ENCODE results near the gene MAPT.

The MAPT gene

DNA sequence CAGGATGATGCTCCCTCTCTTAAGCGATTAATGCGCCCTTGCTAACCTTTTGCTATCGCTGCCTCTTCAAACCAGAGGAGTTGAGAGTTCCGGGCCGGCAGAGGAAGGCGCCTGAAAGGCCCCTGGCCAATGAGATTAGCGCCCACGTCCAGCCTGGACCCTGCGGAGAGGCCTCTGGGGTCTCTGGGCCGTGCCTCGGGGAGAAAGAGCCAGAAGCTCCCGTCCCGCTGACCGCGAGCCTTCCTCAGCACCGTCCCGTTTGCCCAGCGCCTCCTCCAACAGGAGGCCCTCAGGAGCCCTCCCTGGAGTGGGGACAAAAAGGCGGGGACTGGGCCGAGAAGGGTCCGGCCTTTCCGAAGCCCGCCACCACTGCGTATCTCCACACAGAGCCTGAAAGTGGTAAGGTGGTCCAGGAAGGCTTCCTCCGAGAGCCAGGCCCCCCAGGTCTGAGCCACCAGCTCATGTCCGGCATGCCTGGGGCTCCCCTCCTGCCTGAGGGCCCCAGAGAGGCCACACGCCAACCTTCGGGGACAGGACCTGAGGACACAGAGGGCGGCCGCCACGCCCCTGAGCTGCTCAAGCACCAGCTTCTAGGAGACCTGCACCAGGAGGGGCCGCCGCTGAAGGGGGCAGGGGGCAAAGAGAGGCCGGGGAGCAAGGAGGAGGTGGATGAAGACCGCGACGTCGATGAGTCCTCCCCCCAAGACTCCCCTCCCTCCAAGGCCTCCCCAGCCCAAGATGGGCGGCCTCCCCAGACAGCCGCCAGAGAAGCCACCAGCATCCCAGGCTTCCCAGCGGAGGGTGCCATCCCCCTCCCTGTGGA, 88.6 kb downstream of the MAPT start:
- Histone ChIP-seq H3K4me1 (ENCODE audit: low read length) (no peaks in the 10 kb centered on the region), H3K27ac (ENCODE audit: low read length) (no peak overlapping the region), H3K9me3 (replicated peaks; ENCODE audit: insufficient read depth, low read length) (no peaks in the 10 kb centered on the region), H2AFZ (ENCODE audit: low read length) (no peak overlapping the region), H3K9me2 (replicated peaks; ENCODE audit: insufficient read depth, low read length) (no peaks in the 10 kb centered on the region), H3K4me2 (ENCODE audit: low read depth, low read length) (no peak overlapping the region), H3K9ac (ENCODE audit: low read length) (no peak overlapping the region), H3F3A (ENCODE audit: insufficient read depth, low read length) (no peaks in the 10 kb centered on the region), H3K4me3 (ENCODE audit: low read length) (no peak overlapping the region), H3K36me3 (replicated peaks; ENCODE audit: insufficient read depth, low read length) (no peaks in the 10 kb centered on the region), H3K79me2 (ENCODE audit: low read length) (no peaks in the 10 kb centered on the region), H3K27me3 (replicated peaks; ENCODE audit: insufficient read depth, low read length) (no peaks in the 10 kb centered on the region), H4K20me1 (ENCODE audit: insufficient read depth, low read length) (no peaks in the 10 kb centered on the region)
- no peak for TF ChIP-seq EZH2 (optimal IDR thresholded peaks at IDR 0.05; ENCODE audit: low read depth, low read length)
- TF ChIP-seq CTCF (IDR thresholded peaks at IDR 0.05; ENCODE audit: low read length) = no peak
- DNase-seq = no peak

DNA sequence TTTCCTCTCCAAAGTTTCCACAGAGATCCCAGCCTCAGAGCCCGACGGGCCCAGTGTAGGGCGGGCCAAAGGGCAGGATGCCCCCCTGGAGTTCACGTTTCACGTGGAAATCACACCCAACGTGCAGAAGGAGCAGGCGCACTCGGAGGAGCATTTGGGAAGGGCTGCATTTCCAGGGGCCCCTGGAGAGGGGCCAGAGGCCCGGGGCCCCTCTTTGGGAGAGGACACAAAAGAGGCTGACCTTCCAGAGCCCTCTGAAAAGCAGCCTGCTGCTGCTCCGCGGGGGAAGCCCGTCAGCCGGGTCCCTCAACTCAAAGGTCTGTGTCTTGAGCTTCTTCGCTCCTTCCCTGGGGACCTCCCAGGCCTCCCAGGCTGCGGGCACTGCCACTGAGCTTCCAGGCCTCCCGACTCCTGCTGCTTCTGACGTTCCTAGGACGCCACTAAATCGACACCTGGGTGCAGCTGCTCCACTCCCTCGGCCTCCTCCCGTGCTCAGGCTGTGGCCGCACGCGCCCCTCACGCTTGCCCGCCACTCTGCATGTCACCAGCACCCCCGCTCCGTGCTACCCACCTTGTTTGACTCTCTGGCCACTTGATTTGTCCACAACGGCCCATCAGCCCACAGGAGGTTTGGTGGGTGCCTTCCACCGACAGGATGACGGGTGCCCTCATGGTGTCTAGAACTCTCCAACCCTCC, 89.4 kb downstream of the MAPT start:
- no peak for TF ChIP-seq EZH2phosphoT487 (IDR thresholded peaks at IDR 0.05; ENCODE audit: low read length)
- TF ChIP-seq EZH2 (optimal IDR thresholded peaks at IDR 0.05; ENCODE audit: low read depth, low read length) = no peak
- no peak for TF ChIP-seq CTCF (IDR thresholded peaks at IDR 0.05; ENCODE audit: low read length)
- Histone ChIP-seq H3K4me2 (ENCODE audit: low read depth, low read length) (no peak overlapping the region), H3K9me2 (replicated peaks; ENCODE audit: insufficient read depth, low read length) (no peaks in the 10 kb centered on the region), H4K20me1 (ENCODE audit: insufficient read depth, low read length) (no peaks in the 10 kb centered on the region), H3K27ac (ENCODE audit: low read length) (no peak overlapping the region), H3F3A (ENCODE audit: insufficient read depth, low read length) (no peaks in the 10 kb centered on the region), H3K4me3 (ENCODE audit: low read length) (no peak overlapping the region), H3K9me3 (replicated peaks; ENCODE audit: insufficient read depth, low read length) (no peaks in the 10 kb centered on the region), H3K36me3 (replicated peaks; ENCODE audit: insufficient read depth, low read length) (no peaks in the 10 kb centered on the region), H2AFZ (ENCODE audit: low read length) (no peak overlapping the region), H3K4me1 (ENCODE audit: low read length) (no peaks in the 10 kb centered on the region), H3K9ac (ENCODE audit: low read length) (no peak overlapping the region), H3K27me3 (replicated peaks; ENCODE audit: insufficient read depth, low read length) (no peaks in the 10 kb centered on the region), H3K79me2 (ENCODE audit: low read length) (no peaks in the 10 kb centered on the region)
- no peak for DNase-seq

DNA sequence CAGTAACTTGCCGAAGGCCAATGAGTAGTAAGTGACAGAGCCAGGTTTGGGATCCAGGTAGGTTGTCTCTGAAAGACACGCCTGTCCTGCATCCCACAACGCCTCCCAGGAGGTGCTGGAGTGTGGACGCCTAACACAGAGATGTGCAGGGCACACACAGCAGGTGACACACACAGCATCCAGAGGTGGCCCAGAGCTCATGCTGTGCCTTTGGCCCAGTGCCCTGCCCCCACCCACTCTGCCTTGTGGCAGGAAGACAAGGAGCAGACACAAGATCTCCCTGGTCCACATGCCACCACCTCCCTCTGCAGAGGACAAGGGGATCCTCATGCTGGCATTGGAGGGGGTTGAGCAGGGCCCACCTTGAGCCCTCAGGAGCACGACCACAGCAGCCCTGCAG, 90.0 kb downstream of the MAPT start:
- Histone ChIP-seq H4K20me1 (ENCODE audit: insufficient read depth, low read length) (no peaks in the 10 kb centered on the region), H3K9me3 (replicated peaks; ENCODE audit: insufficient read depth, low read length) (no peaks in the 10 kb centered on the region), H3K4me1 (ENCODE audit: low read length) (no peaks in the 10 kb centered on the region), H3K27ac (ENCODE audit: low read length) (no peak overlapping the region), H3K79me2 (ENCODE audit: low read length) (no peaks in the 10 kb centered on the region), H3K27me3 (replicated peaks; ENCODE audit: insufficient read depth, low read length) (no peaks in the 10 kb centered on the region), H3K4me2 (ENCODE audit: low read depth, low read length) (no peak overlapping the region), H3K36me3 (replicated peaks; ENCODE audit: insufficient read depth, low read length) (no peaks in the 10 kb centered on the region), H3K9me2 (replicated peaks; ENCODE audit: insufficient read depth, low read length) (no peaks in the 10 kb centered on the region), H2AFZ (ENCODE audit: low read length) (no peak overlapping the region), H3K9ac (ENCODE audit: low read length) (no peak overlapping the region), H3K4me3 (ENCODE audit: low read length) (no peak overlapping the region), H3F3A (ENCODE audit: insufficient read depth, low read length) (no peaks in the 10 kb centered on the region)
- no peak for TF ChIP-seq EZH2phosphoT487 (IDR thresholded peaks at IDR 0.05; ENCODE audit: low read length)
- TF ChIP-seq EZH2 (optimal IDR thresholded peaks at IDR 0.05; ENCODE audit: low read depth, low read length) = no peak
- TF ChIP-seq CTCF (IDR thresholded peaks at IDR 0.05; ENCODE audit: low read length) = no peak
- DNase-seq = no peak
